NCI-H524 (cell line): ENCODE results near the gene ESYT2.

Experiments used
- DNase-seq, 2 experiments: peaks; one replicate each; lab custom pipeline; 2025; lab: John Stamatoyannopoulos, UW

The ESYT2 gene

DNA sequence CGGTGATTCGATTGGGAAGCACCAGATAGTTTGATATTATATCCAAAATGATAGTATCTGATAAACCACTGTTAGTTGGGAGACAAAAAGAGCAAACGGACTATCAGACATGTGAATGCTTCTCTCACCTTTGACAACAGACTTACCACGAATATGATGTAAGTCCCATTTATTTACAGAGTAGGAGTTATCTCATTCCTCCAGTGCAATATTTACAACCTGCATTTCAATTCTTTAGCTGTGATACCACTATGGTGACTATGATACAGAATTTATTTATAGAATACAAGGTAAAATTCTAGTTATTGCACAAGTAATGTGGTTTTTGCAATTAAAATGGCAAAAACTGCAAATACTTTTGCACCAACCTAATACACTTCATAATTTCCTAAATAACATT lies 61.6 kb downstream of the ESYT2 start:
- no peak for DNase-seq

DNA sequence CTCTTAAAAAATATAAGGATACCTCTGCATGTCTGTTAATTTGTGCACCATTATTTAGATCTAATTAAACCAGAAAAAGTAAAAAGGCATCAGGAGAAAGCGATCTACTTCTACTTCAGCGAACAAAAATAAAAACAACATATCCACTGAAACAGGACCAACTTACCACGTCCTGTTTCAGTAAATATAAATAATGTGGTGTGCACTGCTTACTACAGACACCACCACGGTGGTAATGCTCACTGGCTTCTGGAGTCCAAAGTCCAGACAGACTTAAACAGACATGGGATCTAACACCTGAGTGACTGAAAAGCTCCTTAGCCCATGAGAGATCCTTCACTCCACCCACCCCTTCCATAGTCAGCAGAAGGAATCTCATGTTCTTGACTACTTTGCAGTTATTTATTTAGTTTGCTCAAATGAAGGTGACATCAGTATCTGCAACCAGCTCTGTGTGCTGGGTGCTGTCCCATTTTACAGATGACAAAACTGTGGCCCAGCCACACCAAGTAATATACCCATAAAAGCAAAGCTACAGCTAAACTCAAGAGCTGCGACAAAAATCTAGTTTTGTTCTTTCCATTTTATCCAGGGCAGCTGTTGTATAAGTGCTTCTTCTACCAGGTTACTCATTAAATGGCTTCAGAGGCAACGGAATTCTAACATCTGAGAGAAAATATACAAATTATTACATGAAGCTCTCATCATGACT lies 62.6 kb downstream of the ESYT2 start:
- no peak for DNase-seq

DNA sequence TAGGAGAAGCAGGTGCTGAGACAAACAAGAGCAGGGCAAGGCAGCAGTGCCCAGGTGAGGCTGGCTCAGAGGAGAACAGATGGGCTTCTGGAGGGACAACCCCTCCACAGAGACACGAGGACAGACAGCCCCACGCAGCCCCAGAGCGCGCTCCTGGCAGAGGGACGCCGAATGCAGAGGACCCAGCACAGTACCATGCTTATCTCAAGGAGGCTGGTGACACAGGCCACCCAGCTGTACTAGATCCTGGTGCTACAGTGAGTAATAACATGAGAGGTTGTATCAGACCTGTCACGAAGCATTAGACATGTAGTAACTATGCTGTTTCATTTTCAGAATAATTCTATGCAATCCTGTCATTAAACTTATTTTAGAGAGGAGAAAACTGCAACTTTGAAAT lies 64.3 kb downstream of the ESYT2 start:
- no peak for DNase-seq

DNA sequence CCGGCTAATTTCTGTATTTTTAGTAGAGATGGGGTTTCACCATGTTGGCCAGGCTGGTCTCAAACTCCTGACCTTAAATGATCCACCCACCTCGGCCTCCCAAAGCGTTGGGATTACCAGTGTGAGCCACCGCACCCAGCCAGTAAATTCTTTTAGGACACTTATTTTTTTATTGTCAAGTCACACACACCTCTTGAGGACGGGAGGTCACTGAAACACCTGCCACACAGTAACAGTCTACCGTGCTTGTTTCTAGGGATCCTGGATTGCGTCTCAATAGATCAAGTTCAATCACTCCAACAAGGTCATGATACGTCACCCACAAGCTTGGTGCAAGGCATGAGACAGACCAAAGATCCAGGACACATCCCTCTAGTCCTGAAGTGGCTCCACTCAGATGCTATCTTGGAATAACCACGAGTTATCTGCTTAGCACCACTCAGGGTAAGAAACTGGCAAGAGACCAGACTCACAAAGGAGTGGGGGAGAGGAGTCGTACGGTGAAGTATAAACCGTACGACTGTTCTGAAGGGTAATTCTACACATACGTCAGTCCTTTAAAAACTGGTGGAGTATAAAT lies 65.8 kb downstream of the ESYT2 start:
- DNase-seq = no peak

DNA sequence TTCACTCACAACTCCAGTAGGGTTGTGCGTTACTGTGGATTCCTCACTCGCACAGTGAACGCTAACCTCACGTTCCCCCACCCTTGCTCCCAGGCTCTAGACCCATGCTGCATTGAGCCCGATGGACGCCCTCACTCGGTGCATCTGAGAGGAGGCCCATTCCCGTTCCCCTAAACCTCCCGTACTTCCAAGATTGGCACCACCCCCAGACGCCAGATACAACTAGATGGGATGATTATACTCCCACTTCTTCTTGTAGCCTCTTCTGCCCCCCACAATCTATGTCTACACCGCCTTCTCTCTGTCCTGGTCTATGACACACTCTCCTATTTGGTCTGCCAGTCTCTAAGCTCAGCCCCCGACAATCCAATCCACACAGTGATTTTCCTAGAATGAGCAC lies 67.4 kb downstream of the ESYT2 start:
- no peak for DNase-seq

DNA sequence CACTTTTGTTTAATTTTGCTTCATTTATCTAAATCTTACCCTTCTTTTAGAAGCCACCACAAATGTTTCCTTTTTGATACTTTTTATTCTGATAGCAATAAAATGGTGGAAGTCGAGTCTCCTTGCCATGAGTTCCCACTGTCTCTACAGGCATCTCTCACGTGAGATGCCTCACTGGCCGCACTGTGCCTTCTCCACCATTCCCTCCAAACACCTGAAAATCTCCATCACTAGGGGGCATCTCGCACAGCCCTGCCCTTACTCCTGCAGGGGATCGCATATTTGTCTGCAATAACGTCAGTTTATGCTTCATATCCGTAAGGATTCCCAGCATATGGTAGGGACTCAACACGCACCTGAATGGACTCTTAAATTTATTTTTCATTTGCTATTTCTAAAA lies 68.4 kb downstream of the ESYT2 start:
- DNase-seq = no peak

DNA sequence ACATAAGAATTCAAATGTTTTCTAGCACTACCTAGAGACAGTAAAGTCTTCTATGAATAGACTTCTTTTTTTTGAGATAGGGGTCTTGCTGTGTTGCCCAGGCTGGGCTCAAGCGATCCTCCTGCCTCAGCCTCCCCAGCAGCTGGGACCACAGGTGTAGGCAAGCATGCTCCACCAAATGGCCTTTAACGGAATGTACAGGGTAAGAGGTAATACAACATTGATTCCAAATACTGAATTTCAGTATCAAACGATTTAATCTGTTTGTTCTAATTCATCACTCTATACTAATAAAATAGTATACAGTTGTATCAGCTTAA lies 68.9 kb downstream of the ESYT2 start:
- DNase-seq = no peak

DNA sequence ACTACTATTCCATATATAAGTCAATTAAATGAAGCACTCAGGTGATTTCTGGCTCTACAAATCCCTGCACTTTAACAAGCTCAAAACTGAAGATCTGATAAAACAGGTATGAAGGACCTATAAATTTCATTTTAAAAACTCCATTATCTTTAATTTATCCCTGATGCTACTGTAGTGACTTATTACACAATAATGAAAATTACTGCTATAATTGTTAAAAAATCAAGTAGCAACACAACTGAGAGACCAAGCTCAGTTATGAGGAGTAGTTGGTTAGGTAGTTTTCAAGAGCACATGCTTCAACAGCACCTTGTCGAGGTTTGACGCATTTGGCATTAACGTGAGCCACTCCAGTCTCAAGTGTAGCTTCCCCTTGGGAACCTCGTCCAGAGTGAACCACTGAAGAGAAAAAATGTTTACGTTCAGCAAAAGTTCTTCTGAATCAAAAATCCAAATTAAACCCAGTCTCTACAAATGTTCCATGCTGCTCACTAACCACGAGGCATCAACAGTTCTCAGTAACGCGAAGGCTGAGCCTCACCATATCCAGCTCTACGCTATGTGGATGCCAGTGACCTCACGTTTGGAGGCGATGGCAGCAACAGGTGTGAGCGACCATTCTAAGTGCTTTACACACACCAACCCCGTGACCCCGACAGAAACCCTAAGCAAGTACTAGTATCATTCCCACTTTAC lies 69.4 kb downstream of the ESYT2 start:
- no peak for DNase-seq

DNA sequence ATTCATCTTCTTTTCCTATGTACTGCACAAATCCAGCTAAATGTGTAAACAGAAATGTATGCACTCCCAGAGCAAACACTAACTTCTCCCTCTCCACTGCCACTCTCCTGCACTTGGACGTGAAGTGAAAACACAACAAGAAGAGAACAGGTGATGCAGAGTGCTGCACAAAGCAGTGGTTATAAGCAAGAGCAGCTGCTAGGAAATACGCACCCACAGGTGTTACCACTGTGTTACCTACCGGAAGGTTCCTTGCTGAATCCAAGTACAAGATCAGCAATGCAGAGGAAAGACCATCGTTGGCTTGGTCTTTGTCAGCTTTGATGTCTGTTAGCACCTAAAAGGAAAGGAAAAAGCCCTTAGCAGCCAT lies 70.1 kb downstream of the ESYT2 start:
- DNase-seq = no peak

DNA sequence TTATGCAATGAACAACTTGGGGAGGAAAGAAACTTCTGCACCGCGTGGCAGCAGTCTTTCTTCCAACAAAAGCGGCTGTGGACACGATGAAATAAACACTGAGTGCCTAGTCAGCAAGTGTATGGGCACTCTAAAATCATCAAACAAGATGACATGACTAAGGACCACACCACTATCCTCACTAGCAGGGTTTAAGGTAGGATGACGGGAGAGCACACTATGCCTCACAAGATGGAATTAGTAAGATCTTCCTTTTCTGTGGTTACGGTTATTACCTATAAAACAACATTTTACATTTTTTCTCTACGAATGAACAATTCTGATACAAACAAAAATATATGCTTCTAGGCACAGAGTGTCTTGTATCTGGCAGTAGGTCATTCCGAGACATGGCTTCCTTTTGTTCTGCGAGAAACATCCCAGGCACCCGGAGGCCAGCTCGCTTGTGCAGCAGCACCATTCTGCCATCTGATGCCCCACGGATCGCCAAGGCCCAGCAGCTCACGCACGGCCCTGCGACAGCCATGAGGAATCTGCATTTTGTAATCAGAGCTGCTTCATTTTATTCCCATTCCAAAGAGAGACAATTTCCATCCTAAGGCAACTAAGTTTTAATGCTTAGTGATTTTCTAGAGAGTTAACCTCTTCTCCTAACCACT lies 70.6 kb downstream of the ESYT2 start:
- no peak for DNase-seq

DNA sequence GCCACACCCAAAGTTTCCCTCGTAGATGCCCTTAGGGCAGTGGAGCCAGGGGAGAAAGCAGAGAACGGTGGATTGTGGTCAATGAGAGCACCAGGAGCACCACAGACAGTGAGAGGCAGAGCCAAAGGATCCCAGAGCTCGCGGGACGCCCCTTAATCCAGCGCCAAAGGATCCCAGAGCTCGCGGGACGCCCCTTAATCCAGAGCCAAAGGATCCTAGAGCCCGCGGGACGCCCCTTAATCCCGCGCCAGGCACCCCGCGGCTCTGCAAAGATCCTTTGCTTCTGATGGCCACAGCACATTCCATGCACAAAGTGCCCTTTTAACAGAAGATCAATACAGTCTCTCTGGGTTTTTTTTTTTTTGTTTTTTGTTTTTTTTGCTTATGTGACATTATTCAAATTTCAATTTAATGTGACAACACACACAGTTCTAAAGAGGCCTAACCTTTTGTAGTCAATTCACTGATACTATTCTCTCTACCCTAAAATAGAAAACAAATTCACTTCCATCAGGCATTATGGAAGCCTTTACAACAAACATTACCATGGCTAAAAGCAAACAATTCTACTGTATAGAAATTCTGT lies 71.8 kb downstream of the ESYT2 start:
- no peak for DNase-seq

DNA sequence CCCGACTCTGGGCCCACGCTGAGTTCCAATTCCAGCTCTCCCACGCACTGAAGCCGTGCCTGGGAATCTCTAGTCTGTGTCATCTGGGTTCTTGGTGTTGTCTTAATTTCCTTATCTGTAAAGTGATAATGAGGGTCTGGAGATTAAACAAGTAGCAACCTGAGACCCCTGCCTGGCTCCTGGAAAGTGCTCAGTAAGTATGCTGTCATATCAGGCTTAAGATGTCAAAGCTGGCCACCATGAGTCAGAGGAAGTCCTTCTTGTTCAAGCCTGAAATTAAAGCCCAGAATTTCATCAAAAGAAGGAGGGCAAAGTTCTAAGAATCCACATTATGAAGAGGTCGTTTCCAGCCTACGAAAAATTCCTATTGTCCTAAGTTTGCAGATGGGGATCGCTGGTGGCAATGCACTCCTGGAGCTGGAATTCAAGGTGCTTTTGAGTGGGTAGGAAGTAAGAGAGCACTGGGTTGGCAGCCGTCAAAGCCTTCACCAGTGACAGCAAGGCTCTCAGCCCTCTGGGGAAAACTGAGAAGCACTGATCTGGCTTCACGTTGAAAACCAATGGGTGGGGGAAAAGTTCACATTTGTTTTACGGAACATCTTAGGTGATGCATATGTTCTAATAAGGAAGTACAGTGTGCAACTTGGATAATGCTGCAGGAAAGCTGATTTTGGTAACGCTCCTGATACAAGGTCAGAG lies 74.4 kb downstream of the ESYT2 start:
- DNase-seq = no peak

DNA sequence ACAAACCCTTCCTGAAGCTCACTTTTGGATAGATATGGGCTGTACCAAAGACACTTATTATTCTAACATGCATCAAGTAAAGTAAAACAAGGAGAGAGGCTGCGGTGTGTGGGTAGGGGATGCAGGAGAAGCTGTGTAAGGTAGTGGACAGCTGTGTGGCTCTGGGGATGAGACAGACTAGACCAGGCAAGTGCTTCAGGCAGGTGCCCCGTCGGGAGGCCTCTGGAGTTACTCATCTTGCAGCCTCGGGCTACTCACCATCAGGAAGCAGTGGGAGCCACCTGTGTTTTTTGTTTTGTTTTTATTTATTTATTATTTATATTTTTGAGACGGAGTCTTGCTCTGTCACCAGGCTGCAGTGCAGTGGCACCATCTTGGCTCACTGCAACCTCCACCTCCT lies 75.4 kb downstream of the ESYT2 start:
- no peak for DNase-seq

DNA sequence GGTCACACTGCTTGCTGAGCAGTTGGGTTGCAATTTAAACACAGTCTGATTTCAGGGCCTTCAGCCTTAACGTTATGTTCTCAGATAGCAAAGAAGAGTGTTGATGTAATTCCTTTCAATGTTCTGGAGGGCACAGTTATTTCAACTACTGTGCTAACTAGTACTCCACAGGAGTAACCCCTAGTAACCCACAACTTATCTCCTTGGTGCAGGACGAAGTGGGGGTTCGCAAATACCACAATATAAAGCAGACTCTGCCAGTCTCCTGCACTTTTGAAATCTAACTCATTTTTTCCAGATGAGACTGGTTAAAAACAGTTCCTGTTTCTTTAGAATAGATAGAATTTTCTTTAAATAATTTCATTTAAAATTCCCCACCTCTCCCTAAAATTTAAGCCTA lies 77.6 kb downstream of the ESYT2 start:
- no peak for DNase-seq

DNA sequence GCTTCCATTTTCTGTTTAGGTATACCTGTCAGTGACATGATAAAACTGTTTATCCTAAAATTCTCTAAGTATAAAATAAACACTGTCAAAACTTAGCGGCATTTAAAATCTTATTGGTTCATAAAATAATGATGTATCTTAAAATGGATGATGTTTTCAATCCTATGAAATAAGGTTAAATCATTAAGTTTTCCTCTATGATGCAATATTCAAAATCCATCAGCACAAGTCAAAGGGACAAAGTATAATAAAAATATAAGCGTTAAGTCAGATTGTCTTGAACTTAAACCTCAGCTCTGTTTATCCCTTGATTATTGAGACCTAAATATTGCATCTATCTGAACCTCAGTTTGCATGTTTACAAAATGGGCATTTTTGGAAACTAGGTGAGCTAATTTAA lies 78.1 kb downstream of the ESYT2 start:
- DNase-seq = no peak

DNA sequence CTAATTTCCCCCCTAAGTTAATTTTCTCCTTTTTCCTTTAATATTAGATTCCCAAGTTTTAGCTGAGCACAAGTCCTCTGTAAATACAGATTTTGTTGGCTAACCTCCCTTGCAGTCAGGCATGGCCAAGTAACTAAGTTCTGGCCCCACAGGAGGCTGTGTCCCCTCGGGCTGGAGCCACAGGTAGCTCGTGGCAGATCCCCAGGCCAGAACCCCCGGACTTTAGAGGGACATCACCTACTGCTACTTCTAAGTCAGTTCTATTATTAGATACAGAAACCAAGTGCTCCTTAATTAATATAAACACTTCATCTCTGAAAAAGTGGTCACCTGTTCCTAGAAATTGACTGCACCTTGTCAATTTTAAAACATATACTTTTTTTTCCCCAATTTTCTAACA lies 78.6 kb downstream of the ESYT2 start:
- DNase-seq = no peak

DNA sequence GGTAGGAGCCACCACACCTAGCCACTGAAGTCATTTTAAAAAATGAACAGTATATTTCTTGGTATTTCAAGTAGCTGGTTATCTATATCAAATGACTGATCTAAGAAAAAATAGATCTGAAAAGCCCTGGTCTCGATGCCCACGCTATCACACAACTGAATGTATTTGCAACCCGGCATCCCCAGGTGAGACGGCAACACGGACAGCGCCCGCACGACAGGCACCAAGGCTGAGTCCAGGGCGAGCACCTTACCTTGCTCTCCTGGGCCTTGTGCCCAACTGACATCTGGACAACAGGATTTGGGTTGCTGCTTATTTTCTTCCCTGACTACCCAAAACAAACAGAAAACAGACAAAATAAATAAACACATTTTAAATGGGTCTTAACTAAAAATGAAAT lies 79.9 kb downstream of the ESYT2 start:
- DNase-seq = no peak

DNA sequence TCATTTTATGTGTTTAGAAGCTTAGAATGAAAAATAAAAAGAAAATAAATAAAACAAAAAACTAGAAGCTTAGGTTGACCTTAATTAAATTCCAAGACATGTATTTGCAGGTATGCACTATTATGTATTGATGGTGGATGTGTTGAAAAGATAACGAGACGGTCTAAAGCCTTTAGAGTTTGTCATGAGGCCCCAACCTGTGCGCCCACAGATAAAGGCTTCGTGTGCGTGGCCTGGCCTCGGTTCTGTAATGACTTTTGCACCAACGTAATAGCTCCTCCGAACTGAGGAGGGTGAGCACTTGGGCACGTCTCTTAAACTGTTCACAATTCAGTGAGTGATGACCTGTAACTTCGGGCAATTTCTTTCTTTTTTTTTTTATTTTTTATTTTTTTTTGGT lies 81.0 kb downstream of the ESYT2 start:
- no peak for DNase-seq

DNA sequence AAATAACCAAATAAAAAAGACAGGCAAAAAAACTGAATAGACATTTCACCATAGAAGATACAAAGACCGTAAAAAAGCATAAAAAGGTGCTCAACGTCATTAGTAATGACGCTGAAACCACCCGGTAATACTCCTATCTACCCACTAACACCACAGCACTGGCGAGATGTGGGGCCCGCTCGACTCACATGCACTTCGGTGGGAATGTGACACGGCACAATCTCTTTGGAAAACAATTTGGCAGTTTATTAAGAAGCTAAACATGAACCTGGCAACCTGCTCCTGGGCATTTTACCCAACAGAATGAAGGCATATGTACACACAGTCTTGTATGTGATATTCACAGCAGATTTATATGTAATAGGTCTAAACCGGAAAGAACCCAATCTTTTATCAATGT lies 81.9 kb downstream of the ESYT2 start:
- DNase-seq = no peak

DNA sequence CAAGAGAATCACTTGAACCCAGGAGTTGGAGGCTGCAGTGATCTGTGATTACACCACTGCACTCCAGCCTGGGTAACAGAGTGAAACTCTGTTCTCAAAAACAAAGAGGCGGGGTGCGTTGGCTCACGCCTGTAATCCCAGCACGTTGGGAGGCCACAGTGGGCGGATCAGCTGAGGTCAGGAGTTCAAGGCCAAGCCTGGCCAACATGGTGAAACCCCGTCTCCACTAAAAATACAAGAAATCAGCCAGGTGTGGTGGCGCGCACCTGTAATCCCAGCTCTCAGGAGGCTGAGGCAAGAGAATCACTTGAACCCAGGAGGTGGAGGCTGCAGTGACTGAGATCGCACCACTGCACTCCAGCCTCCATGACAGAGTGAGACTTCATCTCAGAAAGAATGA lies 82.4 kb downstream of the ESYT2 start:
- no peak for DNase-seq

DNA sequence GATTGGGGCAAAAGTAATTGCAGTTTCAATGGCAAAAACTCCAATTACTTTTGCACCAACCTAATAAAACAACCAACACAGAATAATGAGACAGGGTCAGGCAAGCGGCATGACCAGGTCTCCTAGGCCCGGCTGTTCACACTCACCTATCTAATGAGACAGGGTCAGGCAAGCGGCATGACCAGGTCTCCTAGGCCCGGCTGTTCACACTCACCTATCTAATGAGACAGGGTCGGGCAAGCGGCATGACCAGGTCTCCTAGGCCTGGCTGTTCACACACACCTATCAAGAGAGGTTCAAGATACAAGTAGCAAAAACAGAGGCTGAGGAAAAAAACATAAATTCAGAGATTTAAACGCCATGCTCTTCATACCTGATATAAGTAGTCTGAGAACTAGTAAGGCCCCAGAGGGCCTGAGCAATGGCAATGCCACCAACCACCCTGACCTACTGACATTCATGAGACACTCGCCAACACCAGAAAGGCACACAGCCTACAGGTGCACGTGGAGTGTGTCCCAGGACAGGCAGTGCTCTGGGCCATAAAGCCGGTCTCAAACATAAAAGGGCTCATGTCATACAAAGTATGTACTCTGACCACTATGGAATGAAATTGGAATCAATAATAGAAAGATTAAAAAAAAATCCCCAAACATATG lies 84.1 kb downstream of the ESYT2 start:
- DNase-seq = no peak

DNA sequence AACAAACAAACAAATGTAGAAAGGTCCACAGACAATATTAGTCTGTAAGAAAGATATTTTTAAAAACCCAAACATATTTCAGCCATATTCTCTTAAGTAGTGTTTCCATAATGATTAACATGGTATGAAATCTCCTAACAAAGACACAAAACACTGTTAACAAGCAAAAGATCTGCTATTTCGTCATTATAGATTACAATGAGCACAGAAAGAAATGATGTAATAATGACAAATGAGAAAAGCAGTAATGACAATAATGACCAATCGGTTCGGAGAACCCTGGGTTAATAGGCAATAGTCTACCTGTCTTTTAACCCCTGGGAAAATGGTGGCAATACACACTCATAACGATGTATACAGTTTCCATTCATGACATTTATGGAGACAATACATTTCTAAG lies 85.2 kb downstream of the ESYT2 start:
- DNase-seq = no peak
